ENCODE measurements around the gene CMSS1.
"Not testable (repeated sequence)": the region's sequence is repeated elsewhere in the genome, so short reads cannot be mapped to it uniquely, and the experiment has no call there.

The CMSS1 gene

GRCh38 chr3:100081311-100081710, 263.6 kb downstream of the CMSS1 start:
- TF ChIP-seq POLR2A (IDR thresholded peaks at IDR 0.05; ENCODE audit: low read depth, low read length), result no peak
- no peak for DNase-seq (ENCODE audit: insufficient read length, low spot score)
- no peak for FAIRE-seq

GRCh38 chr3:100081986-100082692, 264.5 kb downstream of the CMSS1 start:
- TF ChIP-seq POLR2A (IDR thresholded peaks at IDR 0.05; ENCODE audit: low read depth, low read length), result no peak
- DNase-seq (ENCODE audit: insufficient read length, low spot score), result no peak
- FAIRE-seq, result peak; percentile 6

GRCh38 chr3:100082714-100083113, 265.1 kb downstream of the CMSS1 start:
- FAIRE-seq, result no peak
- TF ChIP-seq POLR2A (IDR thresholded peaks at IDR 0.05; ENCODE audit: low read depth, low read length), result no peak

GRCh38 chr3:100083209-100083608, 265.5 kb downstream of the CMSS1 start:
- no peak for FAIRE-seq

More at GRCh38 chr3:100082714-100083113, 265.1 kb downstream of the CMSS1 start:
- no peak for DNase-seq (ENCODE audit: insufficient read length, low spot score)

GRCh38 chr3:100084100-100084806, 266.6 kb downstream of the CMSS1 start:
- FAIRE-seq (no peak), DNase-seq (ENCODE audit: insufficient read length, low spot score) (no peak)
- TF ChIP-seq POLR2A (IDR thresholded peaks at IDR 0.05; ENCODE audit: low read depth, low read length), result no peak

More at GRCh38 chr3:100083209-100083608, 265.5 kb downstream of the CMSS1 start:
- TF ChIP-seq POLR2A (IDR thresholded peaks at IDR 0.05; ENCODE audit: low read depth, low read length), result no peak
- DNase-seq (ENCODE audit: insufficient read length, low spot score), result no peak

GRCh38 chr3:100086401-100086800, 268.7 kb downstream of the CMSS1 start:
- TF ChIP-seq POLR2A (IDR thresholded peaks at IDR 0.05; ENCODE audit: low read depth, low read length), result no peak
- FAIRE-seq, result peak; percentile 11
- DNase-seq (ENCODE audit: insufficient read length, low spot score), result no peak

GRCh38 chr3:100087198-100087597, 269.5 kb downstream of the CMSS1 start:
- FAIRE-seq, result peak; percentile 92
- DNase-seq (ENCODE audit: insufficient read length, low spot score), result no peak

GRCh38 chr3:100088735-100089368, 271.2 kb downstream of the CMSS1 start:
- TF ChIP-seq POLR2A (IDR thresholded peaks at IDR 0.05; ENCODE audit: low read depth, low read length), result no peak
- FAIRE-seq (peak; percentile 57), DNase-seq (ENCODE audit: insufficient read length, low spot score) (no peak)

More at GRCh38 chr3:100087198-100087597, 269.5 kb downstream of the CMSS1 start:
- no peak for TF ChIP-seq POLR2A (IDR thresholded peaks at IDR 0.05; ENCODE audit: low read depth, low read length)

- peak; percentile 12 for DNase-seq (ENCODE audit: insufficient read length, low spot score)
- no peak for TF ChIP-seq POLR2A (IDR thresholded peaks at IDR 0.05; ENCODE audit: low read depth, low read length)
- peak; percentile 78 for FAIRE-seq
Measured at GRCh38 chr3:100089812-100090668, 272.4 kb downstream of the CMSS1 start.

GRCh38 chr3:100090669-100091005, 273.0 kb downstream of the CMSS1 start:
- FAIRE-seq, result no peak
- no peak for DNase-seq (ENCODE audit: insufficient read length, low spot score)
- no peak for TF ChIP-seq POLR2A (IDR thresholded peaks at IDR 0.05; ENCODE audit: low read depth, low read length)

GRCh38 chr3:100093831-100094230, 276.2 kb downstream of the CMSS1 start:
- no peak for TF ChIP-seq POLR2A (IDR thresholded peaks at IDR 0.05; ENCODE audit: low read depth, low read length)
- FAIRE-seq (peak; percentile 38), DNase-seq (ENCODE audit: insufficient read length, low spot score) (no peak)

GRCh38 chr3:100096286-100096685, 278.6 kb downstream of the CMSS1 start:
- FAIRE-seq; DNase-seq (ENCODE audit: insufficient read length, low spot score): not testable (repeated sequence)

- no peak for DNase-seq (ENCODE audit: insufficient read length, low spot score)
- FAIRE-seq, result peak; percentile 41
Measured at GRCh38 chr3:100096866-100097265, 279.2 kb downstream of the CMSS1 start.

More at GRCh38 chr3:100096866-100097265, 279.2 kb downstream of the CMSS1 start:
- no peak for TF ChIP-seq POLR2A (IDR thresholded peaks at IDR 0.05; ENCODE audit: low read depth, low read length)
